ENCODE measurements around the gene IL17RE. TPM values are rescaled to one million over a fixed set of nuclear protein-coding genes. Genes with fewer than 3 reads are reported as not detected.
"Not testable (repeated sequence)": the region's sequence is repeated elsewhere in the genome, so short reads cannot be mapped to it uniquely, and the experiment has no call there.

Gene IL17RE
- total RNA-seq (ENCODE audit: low replicate concordance) = 1.5 and 3.1 TPM in 2 replicates

GRCh38 chr3:9902372-9903237 lies at the start of gene IL17RE:
IL17RE (plus strand) TSS chr3:9902848; CDS start chr3:9902933, 85 bp downstream.
- no peak within 1 kb of the TSS for H3K4me3 ChIP-seq (ENCODE audit: low read depth, low read length)
- TF ChIP-seq CTCF (IDR thresholded peaks at IDR 0.05; ENCODE audit: insufficient read depth, low read length) = no peak
- DNase-seq (ENCODE audit: low read depth) = no peak

- DNase-seq (ENCODE audit: low read depth); H3K4me3 ChIP-seq (ENCODE audit: low read depth, low read length): not testable (repeated sequence)
Measured at GRCh38 chr3:9854291-9854940, 48.2 kb upstream of the IL17RE start.

- no peak for DNase-seq (ENCODE audit: low read depth)
- H3K4me3 ChIP-seq (ENCODE audit: low read depth, low read length) = no peak overlapping the region
- no peak for TF ChIP-seq CTCF (IDR thresholded peaks at IDR 0.05; ENCODE audit: insufficient read depth, low read length)
Measured at GRCh38 chr3:9855594-9855993, 47.1 kb upstream of the IL17RE start.

GRCh38 chr3:9859530-9860025 lies 43.1 kb upstream of the IL17RE start:
- no peak for TF ChIP-seq CTCF (IDR thresholded peaks at IDR 0.05; ENCODE audit: insufficient read depth, low read length)
- no peak overlapping the region for H3K4me3 ChIP-seq (ENCODE audit: low read depth, low read length)
- DNase-seq (ENCODE audit: low read depth) = no peak

GRCh38 chr3:9861201-9861600 lies 41.4 kb upstream of the IL17RE start:
- no peak for DNase-seq (ENCODE audit: low read depth)
- no peak overlapping the region for H3K4me3 ChIP-seq (ENCODE audit: low read depth, low read length)
- TF ChIP-seq CTCF (IDR thresholded peaks at IDR 0.05; ENCODE audit: insufficient read depth, low read length) = no peak

GRCh38 chr3:9861626-9862130 lies 41.0 kb upstream of the IL17RE start:
- no peak for DNase-seq (ENCODE audit: low read depth)
- no peak overlapping the region for H3K4me3 ChIP-seq (ENCODE audit: low read depth, low read length)
- TF ChIP-seq CTCF (IDR thresholded peaks at IDR 0.05; ENCODE audit: insufficient read depth, low read length) = no peak
